HG02970 (cell line): ENCODE results near the gene TMF1.

Experiments used
- ATAC-seq: cut with Tn5 transposase; IDR thresholded peaks from one replicate; pipeline ENCODE4 v1.9.1; 2021; ENCODE audit warnings: mild to moderate bottlenecking, moderate library complexity, moderate number of reproducible peaks; ENCODE audit not compliant: unreplicated experiment, low FRiP score

Gene TMF1

GRCh38 chr3:69013253-69014021, 38.7 kb downstream of the TMF1 start, which contains the start of gene EOGT:
Gene EOGT (minus strand): TSS chr3:69013684. CDS start chr3:69009846, 3,838 bp downstream.
- ATAC-seq = peak; percentile 74

- ATAC-seq = no peak
Observed at GRCh38 chr3:69012800-69013252, 39.3 kb downstream of the TMF1 start.

DNA sequence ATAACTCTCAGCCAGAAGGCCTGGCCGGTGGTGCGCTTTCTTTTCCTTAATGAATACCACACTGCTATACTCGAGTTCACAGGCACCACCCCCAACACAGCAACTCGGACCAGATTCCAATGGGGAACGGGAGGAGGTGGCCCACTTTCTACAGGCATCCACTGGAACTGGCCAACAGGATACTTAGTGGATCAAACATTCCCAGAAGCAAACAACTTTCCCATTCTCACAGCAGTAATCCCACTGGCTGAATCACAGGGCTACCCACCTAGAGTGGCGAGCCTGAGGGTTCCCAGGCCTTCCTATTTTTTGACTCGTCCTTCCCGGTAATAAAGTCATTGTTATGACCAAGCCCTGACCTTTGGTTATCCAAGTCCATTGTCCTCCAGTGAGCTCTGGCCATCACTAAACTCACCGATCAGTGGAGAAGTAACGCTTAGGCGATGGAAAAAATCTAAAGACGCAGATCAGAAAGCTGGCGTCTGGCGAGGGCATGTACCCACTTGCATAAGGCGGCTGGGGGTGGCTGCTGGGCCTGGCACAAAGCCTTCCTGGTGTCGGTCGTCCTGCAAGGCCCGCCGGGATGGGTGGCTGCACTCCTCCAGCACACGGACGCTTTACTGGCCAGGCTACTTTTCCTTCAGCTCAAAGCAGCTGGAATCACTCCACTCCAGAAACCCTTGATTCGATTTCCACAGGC, 39.9 kb downstream of the TMF1 start:
- no peak for ATAC-seq

DNA sequence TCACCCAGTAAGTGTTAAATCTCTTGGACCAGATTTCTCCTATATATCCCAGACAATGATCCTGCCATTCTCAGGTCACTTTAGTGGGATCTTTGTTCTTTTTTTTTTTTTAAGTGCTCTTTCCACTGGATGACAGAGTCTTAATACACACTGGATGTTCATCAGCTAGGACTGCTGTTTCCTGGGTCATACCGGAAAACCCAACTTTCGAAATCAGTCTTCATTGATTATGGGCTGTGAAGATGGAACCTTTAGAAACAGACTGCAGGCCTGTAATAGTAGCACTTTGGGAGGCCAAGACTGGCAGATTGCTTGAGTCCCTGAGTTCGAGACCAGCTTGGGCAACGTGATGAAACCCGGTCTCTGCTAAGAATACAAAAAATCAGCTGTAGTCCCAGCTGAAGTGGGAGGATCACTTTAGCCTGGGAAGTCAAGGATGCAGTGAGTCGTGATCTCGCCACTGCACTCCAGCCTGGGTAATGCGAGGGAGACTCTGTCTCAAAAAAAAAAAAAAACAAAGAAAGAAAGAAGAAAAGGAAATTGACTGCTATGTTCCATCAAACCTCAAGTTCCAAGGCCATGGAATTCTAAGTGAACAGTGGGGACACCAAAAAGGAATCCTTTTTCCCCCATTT, 40.9 kb downstream of the TMF1 start:
- ATAC-seq = no peak

- ATAC-seq = no peak
Observed at GRCh38 chr3:69009559-69010410, 42.3 kb downstream of the TMF1 start.

- ATAC-seq = no peak
Observed at GRCh38 chr3:69008980-69009379, 43.2 kb downstream of the TMF1 start.

DNA sequence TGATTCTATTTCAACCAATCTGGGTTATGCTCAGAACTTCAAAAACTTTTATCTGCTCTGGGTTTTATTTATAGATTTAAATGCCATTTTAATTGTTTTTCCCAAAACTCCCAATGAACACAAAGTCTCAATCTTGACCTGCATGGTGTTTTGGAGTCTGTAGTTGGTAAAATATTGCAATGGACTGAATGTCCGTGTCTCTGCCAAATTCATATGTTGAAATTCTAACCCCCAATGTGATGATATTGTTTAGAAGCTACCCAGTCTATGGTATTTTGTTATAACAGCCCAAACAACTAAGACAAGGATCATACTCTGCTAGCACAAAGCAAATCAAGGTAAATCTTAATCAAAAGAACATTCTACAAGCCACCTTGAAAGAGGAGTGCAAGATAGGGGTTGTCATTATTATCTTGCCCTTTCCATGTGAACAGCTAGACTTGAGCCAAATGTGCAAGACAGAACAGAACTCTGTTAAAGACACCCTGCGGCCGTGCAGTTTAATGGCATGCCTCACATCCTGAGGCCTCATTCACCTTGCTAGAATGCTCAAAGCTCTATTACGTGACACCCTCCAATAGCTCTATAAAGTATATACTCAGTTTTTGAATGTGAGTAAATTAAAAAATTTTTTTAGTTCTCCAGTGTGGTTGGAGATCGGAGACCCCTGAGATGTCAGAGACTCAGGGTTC, 46.2 kb downstream of the TMF1 start:
- no peak for ATAC-seq

- ATAC-seq = no peak
Observed at GRCh38 chr3:69005071-69005790, 46.9 kb downstream of the TMF1 start.

GRCh38 chr3:69004138-69004537, 48.0 kb downstream of the TMF1 start:
- ATAC-seq = no peak

DNA sequence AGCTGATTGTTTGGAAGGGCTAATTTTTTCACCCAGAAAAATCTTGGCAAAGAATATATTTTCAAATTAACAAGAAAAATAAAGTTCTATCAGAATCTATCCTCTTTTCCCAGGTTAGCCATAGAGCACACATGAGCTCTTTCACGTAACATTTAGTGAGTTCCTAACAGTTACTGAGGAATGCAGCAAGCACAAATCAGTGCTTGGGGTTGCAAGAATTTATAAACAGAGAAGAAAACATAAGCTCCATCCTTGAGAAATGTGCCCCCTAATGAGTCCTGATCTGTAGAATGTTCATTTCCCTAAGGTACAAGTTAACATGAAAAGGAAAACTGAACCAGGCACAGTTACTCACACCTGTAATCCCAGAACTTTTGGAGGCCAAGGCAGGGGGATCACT, 52.5 kb downstream of the TMF1 start:
- ATAC-seq = no peak

DNA sequence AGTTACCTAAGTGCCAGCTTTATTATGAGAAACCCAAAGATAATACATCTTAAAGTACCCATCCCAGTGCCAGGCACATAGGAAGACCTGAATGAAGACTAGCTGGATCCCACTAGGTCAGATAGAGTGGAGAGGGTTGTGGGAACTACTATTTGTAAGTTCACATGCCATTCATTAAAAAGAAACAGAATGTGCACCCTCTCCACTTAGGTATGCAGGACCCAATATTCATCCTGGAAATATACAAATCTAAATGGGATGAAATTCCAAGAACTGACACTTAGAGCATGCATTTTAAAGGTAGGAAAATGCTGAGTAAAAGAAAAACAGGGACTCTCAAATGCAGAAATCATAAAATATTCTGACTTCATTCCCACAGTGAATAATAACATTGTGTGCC, 53.0 kb downstream of the TMF1 start:
- no peak for ATAC-seq

- no peak for ATAC-seq
Observed at GRCh38 chr3:68997887-68998286, 54.2 kb downstream of the TMF1 start.

GRCh38 chr3:68996356-68996995, 55.7 kb downstream of the TMF1 start:
- no peak for ATAC-seq

DNA sequence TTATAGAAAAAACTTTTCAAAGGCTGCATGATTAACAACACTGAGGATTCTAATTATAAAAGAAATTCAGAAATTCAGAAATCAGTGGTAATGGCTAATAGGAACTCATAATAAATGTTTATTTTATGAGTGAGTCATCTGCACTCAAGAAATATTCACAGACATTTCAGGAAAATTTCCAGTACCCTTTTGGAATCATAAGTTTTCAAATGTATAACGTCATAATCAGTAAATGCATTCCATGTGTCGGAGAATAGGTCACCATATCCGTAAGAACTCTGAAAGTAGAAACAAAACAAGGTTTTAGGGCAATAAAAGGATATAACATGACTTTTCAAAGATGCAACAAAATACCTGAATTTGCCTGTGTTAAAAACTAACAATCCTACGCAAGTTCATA, 63.4 kb downstream of the TMF1 start:
- ATAC-seq = no peak

DNA sequence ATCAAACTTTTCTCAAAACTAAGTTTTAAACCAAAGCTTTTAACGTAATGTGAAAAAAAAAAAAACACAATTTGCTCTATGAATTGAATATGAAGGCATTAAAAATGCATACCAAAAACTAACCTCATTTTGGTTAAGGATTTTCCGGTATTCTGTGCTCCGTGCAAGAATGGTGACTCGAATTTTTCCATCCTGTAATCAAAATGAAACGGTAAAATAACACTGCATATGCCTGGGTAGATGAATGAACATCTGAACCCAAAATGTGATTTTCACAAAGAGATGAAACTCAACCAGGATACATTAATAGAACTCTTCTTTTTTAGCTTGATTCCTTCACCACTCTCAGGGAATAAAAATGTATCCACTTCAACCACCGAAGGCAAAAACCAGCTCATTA, 64.8 kb downstream of the TMF1 start:
- no peak for ATAC-seq

DNA sequence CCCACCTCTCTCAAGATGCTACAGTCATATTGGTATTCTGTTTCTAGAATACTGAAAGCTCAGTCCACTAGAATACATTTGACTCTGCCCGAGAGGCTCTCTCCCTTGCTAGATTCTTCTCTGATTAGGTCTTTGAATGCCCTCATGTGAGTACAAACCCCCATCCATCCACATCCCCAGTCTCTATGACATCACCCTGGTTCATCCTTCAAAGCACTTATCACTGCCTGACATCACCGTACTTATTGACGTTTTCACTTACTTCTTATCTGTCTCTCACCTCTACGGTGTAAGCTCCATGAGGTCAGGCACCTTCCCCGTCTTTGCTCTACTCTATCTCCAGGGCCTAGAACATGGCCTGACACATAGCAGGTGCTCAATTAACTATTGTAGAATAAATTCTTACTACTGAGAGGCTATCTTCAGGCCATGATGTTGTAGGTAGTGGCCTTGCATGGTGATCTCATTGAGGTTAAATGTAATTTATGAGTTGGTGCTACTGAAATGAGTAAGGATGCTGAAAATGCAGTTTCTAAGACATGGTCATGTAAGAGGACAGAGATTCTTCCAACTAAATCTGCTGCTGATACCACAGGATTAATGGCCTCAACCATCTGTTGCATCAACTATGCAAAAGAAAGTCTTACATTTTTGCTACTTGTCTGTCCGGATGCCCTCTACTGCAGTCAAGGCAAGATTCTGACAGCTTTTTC, 65.5 kb downstream of the TMF1 start:
- no peak for ATAC-seq

DNA sequence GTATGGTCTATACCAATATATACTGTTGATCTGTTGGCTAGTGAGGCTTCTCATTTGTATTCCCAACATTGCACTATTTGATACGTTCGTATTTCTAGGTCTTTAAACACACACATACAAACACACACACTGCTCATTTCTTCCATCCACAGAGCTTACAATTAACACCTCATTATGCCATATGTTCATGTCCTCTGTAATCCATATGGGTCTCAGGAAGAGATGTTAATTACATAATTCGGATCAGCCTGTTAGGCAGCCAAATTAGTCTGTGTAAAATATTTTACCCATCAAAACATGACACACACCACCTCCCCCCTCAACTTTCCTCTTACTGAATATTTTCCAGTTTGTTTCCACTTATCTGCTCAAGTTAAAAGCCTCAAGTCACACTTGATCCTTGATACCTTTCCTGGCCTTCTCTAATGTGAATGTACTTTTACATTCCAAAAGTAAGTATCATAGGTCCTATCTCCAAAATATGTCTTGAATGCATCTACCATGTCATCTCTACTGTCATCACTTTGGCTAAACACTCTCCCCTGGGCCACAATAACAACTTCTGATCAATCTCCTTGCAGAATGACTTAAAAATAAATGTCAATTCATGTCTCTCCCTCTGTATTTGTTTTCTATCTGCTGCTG, 66.9 kb downstream of the TMF1 start:
- ATAC-seq = no peak
